HepG2 (cell line): ENCODE data around the gene CHN1. TPM values are rescaled to one million over a fixed set of nuclear protein-coding genes. Genes with fewer than 3 reads are reported as not detected.

Source experiments
- ATAC-seq: fragments of 200-7000 bp; cut with Tn5 transposase; 3 replicates; pipeline ENCODE4 v1.9.1; 2020; ENCODE audit warnings: mild to moderate bottlenecking, moderate library complexity
- BruUV-seq: library from RNA; stranded (reverse); fragments of 400-500 nt; replicated peaks from 2 replicates; lab custom pipeline; 2021; lab: Mats Ljungman, UMichigan
- CTCF ChIA-PET: fragments of 300-600 bp; formaldehyde crosslinking; extraction: SDS; loops from one replicate; lab custom pipeline; 2021; ENCODE audit warnings: low total read pairs, inconsistent platforms, low intra/inter-chr PET ratio; lab: Yijun Ruan, JAX
- POLR2A ChIA-PET: fragments of 350-600 bp; sonication (Branson Sonifier 250); formaldehyde crosslinking; loops from one replicate; lab custom pipeline; 2020; ENCODE audit warnings: antibody characterized with exemption, inconsistent platforms; lab: Yijun Ruan, JAX
- DNase-seq: peaks from one replicate; pipeline ENCODE4 v3.0.0-alpha.2; 2015; ENCODE audit warnings: low spot score
- FAIRE-seq: peaks from 3 replicates; lab custom pipeline; 2011; peaks lifted over from hg19 to GRCh38; lab: Jason Lieb, UNC
- H2AFZ ChIP-seq: one replicate; pipeline ENCODE4 v1.6.1; 2011; ENCODE audit warnings: low read length, inconsistent platforms
- H3K27ac ChIP-seq: fragments of 300-600 bp; 3 replicates; pipeline ENCODE4 v1.8.0; 2011; ENCODE audit warnings: mixed run types, mild to moderate bottlenecking, mixed read lengths, low read length, inconsistent platforms; ENCODE audit not compliant: insufficient read depth; ENCODE audit errors: extremely low read length
- H3K27me3 ChIP-seq, 2 experiments: fragments of 200-600 bp in 1 of 2; 2 replicates in 1 of 2; 3 replicates in 1 of 2; pipeline versions ENCODE4 v1.6.0 to v1.8.0; 2011; ENCODE audit warnings: low read length in 2 of 2, mild to moderate bottlenecking in 2 of 2, moderate library complexity in 2 of 2, inconsistent platforms in 1 of 2; ENCODE audit not compliant: insufficient read depth in 2 of 2, control insufficient read depth in 1 of 2
- H3K36me3 ChIP-seq, 2 experiments: fragments of 200-600 bp in 1 of 2; replicated peaks in 1 of 2; 2 replicates in 1 of 2; 3 replicates in 1 of 2; pipeline versions ENCODE4 v1.5.1 to v1.8.0; 2011; ENCODE audit warnings: low read length in 2 of 2, inconsistent platforms in 1 of 2; ENCODE audit not compliant: insufficient read depth in 2 of 2, control insufficient read depth in 1 of 2
- H3K4me1 ChIP-seq: 2 replicates; pipeline ENCODE4 v1.5.1; 2012; ENCODE audit warnings: low read length, inconsistent platforms; ENCODE audit not compliant: insufficient read depth
- H3K4me2 ChIP-seq: 2 replicates; pipeline ENCODE4 v1.6.0; 2011; ENCODE audit warnings: low read depth, low read length, inconsistent platforms
- H3K4me3 ChIP-seq, 3 experiments: fragments of 200-600 bp in 1 of 3; sonication (generic), shearing (Covaris generic) in 1 of 3; replicated peaks in 1 of 3; 2 replicates each; pipeline ENCODE4 v1.5.1; 2011 to 2016; ENCODE audit warnings: low read length in 3 of 3, inconsistent platforms in 2 of 3, low read depth in 2 of 3, mild to moderate bottlenecking in 2 of 3, control low read depth in 1 of 3, mixed read lengths in 1 of 3; ENCODE audit not compliant: insufficient read depth in 1 of 3
- H3K79me2 ChIP-seq: one replicate; pipeline ENCODE4 v1.6.1; 2011; ENCODE audit warnings: low read length, inconsistent platforms; ENCODE audit not compliant: insufficient read depth
- H3K9ac ChIP-seq: 2 replicates; pipeline ENCODE4 v1.6.0; 2011; ENCODE audit warnings: mild to moderate bottlenecking, low read depth, low read length, inconsistent platforms; ENCODE audit not compliant: insufficient read depth
- H3K9me3 ChIP-seq: 2 replicates; pipeline ENCODE4 v1.5.1; 2012; ENCODE audit warnings: mild to moderate bottlenecking, low read length
- H4K20me1 ChIP-seq: 2 replicates; pipeline ENCODE4 v1.6.0; 2011; ENCODE audit warnings: inconsistent platforms, mild to moderate bottlenecking, low read length, moderate library complexity; ENCODE audit not compliant: insufficient read depth
- ARNT2 ChIP-seq: sonication (generic); formaldehyde crosslinking; IDR thresholded peaks from 2 replicates; pipeline ENCODE4 v1.8.0; 2022; ENCODE audit warnings: mild to moderate bottlenecking, low read depth, missing genetic modification reagents, moderate library complexity
- CHD2 ChIP-seq: IDR thresholded peaks from 2 replicates; pipeline ENCODE4 v1.6.1; 2011; ENCODE audit warnings: low read depth, low read length, improper control_type of control experiment
- FLYWCH1 ChIP-seq: sonication (generic); formaldehyde crosslinking; IDR thresholded peaks from 2 replicates; pipeline ENCODE4 v1.8.1; 2023; ENCODE audit warnings: mild to moderate bottlenecking, missing genetic modification reagents
- FOXA3 ChIP-seq: IDR thresholded peaks from 2 replicates; pipeline ENCODE4 v1.6.1; 2016; ENCODE audit warnings: missing genetic modification reagents, missing compliant biosample characterization
- GABPB1 ChIP-seq: IDR thresholded peaks from 2 replicates; pipeline ENCODE4 v1.6.1; 2016; ENCODE audit warnings: mild to moderate bottlenecking, missing genetic modification reagents, moderate library complexity, missing compliant biosample characterization
- KDM5A ChIP-seq: fragments of 200-600 bp; sonication (generic); IDR thresholded peaks from 2 replicates; pipeline ENCODE4 v1.7.0; 2018; ENCODE audit warnings: antibody characterized with exemption, mild to moderate bottlenecking, low read length, borderline replicate concordance
- MYNN ChIP-seq: sonication (generic); formaldehyde crosslinking; IDR thresholded peaks from 2 replicates; pipeline ENCODE4 v1.4.0; 2020; ENCODE audit warnings: mild to moderate bottlenecking, low read depth, missing genetic modification reagents
- NFATC3 ChIP-seq: sonication (generic); formaldehyde crosslinking; IDR thresholded peaks from 2 replicates; pipeline ENCODE4 v1.5.1; 2020; ENCODE audit warnings: mild to moderate bottlenecking, missing genetic modification reagents
- PLRG1 ChIP-seq: fragments of 450-650 bp; conservative IDR thresholded peaks from 2 replicates; pipeline ENCODE4 v1.6.1; 2016
- SAFB2 ChIP-seq: sonication (generic); formaldehyde crosslinking; IDR thresholded peaks from 2 replicates; pipeline ENCODE4 v1.5.1; 2020; ENCODE audit warnings: missing genetic modification reagents, low read depth, mild to moderate bottlenecking, borderline replicate concordance
- SP1 ChIP-seq, 2 experiments: fragments of 450-650 bp in 1 of 2; sonication (generic) in 1 of 2; formaldehyde crosslinking in 1 of 2; IDR thresholded peaks; 2 replicates each; pipeline versions ENCODE4 v1.4.0 to v1.6.1; 2016 to 2020; ENCODE audit warnings: missing genetic modification reagents in 1 of 2
- TBP ChIP-seq: sonication (generic); formaldehyde crosslinking; IDR thresholded peaks from 2 replicates; pipeline ENCODE4 v1.5.0; 2020; ENCODE audit warnings: missing genetic modification reagents
- YEATS2 ChIP-seq: sonication (generic); formaldehyde crosslinking; IDR thresholded peaks from 2 replicates; pipeline ENCODE4 v1.4.0; 2020; ENCODE audit warnings: missing genetic modification reagents, borderline replicate concordance
- ZMAT3 ChIP-seq: sonication (generic); formaldehyde crosslinking; conservative IDR thresholded peaks from 2 replicates; pipeline ENCODE4 v1.7.0; 2021; ENCODE audit warnings: missing genetic modification reagents
- ZNF296 ChIP-seq: sonication (generic); formaldehyde crosslinking; conservative IDR thresholded peaks from 2 replicates; pipeline ENCODE4 v1.5.0; 2020; ENCODE audit warnings: mild to moderate bottlenecking, missing genetic modification reagents
- ZNF558 ChIP-seq: sonication (generic); formaldehyde crosslinking; IDR thresholded peaks from 2 replicates; pipeline ENCODE4 v1.9.0; 2022; ENCODE audit warnings: mild to moderate bottlenecking, missing genetic modification reagents, borderline replicate concordance
- ZNF737 ChIP-seq: sonication (generic); formaldehyde crosslinking; IDR thresholded peaks from 2 replicates; pipeline ENCODE4 v1.5.0; 2020; ENCODE audit warnings: missing genetic modification reagents, mild to moderate bottlenecking, borderline replicate concordance
- WGBS: methylation state at CpG from one replicate; pipeline ENCODE4 v1.1.6; 2017; ENCODE audit warnings: low lambda C conversion rate; 5-methylcytosine and 5-hydroxymethylcytosine counted together
- in situ Hi-C: cut with HindIII; loops from 2 replicates; pipeline ENCODE4 v1.10.0; 2017; ENCODE audit warnings: low pct_unique_long_range_greater_than_20kb; ENCODE audit not compliant: extremely low pct_ligation_motif_present
- intact Hi-C: fragments of 100-400 bp; cut with micrococcal nuclease; formaldehyde crosslinking; loops from one replicate; pipeline ENCODE4 v1.10.0; 2022; ENCODE audit not compliant: unreplicated experiment
- polyA plus RNA-seq, 8 experiments: library from polyadenylated mRNA; depleted of rRNA in 3 of 8; stranded (reverse) in 7 of 8; unstranded in 1 of 8; fragments of >200 nt; fragmentation: Illumina TruSeq in 4 of 8; extraction: Trizol in 4 of 8; gene quantifications; 2 replicates each; pipeline versions ENCODE4 v1.2.1 to v1.2.3, GENCODE V29; 2011 to 2016; ENCODE audit warnings: low read depth in 4 of 8, missing spikeins in 1 of 8, mixed read lengths in 1 of 8; ENCODE audit not compliant: insufficient read depth in 1 of 8
- total RNA-seq, 5 experiments: library from RNA; depleted of rRNA; stranded (reverse); fragments of >200 nt; fragmentation: Illumina TruSeq; extraction: Trizol; gene quantifications; 2 replicates each; pipeline ENCODE4 v1.2.3, GENCODE V29; 2016; ENCODE audit warnings: low read depth in 1 of 5
- TF ChIP-seq, protein P1 (sequence below): IDR thresholded peaks from 2 replicates; pipeline ENCODE4 v1.6.1; 2012; ENCODE audit warnings: low read depth, low read length, improper control_type of control experiment
- TF ChIP-seq, protein P2 (sequence below): sonication (generic); formaldehyde crosslinking; IDR thresholded peaks from 2 replicates; pipeline ENCODE4 v1.5.0; 2020; ENCODE audit warnings: missing genetic modification reagents
- TF ChIP-seq, protein P3 (sequence below): sonication (generic); formaldehyde crosslinking; IDR thresholded peaks from 2 replicates; pipeline ENCODE4 v1.9.0; 2021; ENCODE audit warnings: missing genetic modification reagents, mild to moderate bottlenecking, borderline replicate concordance

CHN1 gene
- total and polyA plus RNA-seq, 2 of the 13 experiments (the other 11 are each of a cell fraction or from before 2014, with no cell fraction given): 2.8 to 3.5 TPM

DNA sequence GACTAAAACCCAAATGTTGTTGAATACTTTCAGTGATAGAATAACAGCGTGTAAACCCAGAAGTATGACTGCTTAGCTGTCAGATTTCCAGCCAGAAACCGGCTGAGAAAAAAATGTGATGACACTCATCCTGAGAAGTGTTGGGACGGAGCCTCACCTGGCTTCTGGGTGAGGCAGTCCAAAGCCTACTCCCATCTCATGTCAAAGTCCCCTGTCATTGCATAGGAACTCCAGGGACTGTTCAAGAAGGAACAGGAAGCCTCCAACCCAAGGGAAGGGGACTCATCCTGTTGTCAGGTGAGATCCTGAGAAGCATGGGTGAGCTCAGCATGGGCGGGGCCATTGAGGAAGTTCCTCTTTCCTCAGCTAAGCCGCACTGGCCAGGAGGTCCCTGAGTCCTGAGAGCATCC lies 229.6 kb downstream of the CHN1 start:
- ATAC-seq (no peak), FAIRE-seq (no peak), DNase-seq (no peak)
- BruUV-seq: no TSS peak
- Histone ChIP-seq H3K36me3 (no peaks in the 10 kb centered on the region), H3K4me1 (peaks cover 8% of the 10 kb centered on the region), H3K4me2 (no peak overlapping the region), H3K4me3 (no peak overlapping the region), H3K27ac (no peak overlapping the region), H2AFZ (no peak overlapping the region), H3K27me3 (peaks cover 5 to 59% of the 10 kb centered on the region in 2 experiments; a peak in 3 of 5 replicates), H3K79me2 (no peaks in the 10 kb centered on the region), H4K20me1 (no peaks in the 10 kb centered on the region), H3K9ac (no peak overlapping the region), H3K9me3 (no peaks in the 10 kb centered on the region)
- CTCF ChIA-PET: no interaction called here
- POLR2A ChIA-PET: no interaction called here
- intact Hi-C loops: no loop called here
- WGBS: 17% methylated on average over 3 of the region's 5 CpGs
- in situ Hi-C loops: no loop called here
- no peak for TF ChIP-seq TBP (CRISPR knock-in tag)
- TF ChIP-seq NFATC3 (CRISPR knock-in tag): no peak
- TF ChIP-seq ZNF296: no peak
- TF ChIP-seq, protein P1, sequence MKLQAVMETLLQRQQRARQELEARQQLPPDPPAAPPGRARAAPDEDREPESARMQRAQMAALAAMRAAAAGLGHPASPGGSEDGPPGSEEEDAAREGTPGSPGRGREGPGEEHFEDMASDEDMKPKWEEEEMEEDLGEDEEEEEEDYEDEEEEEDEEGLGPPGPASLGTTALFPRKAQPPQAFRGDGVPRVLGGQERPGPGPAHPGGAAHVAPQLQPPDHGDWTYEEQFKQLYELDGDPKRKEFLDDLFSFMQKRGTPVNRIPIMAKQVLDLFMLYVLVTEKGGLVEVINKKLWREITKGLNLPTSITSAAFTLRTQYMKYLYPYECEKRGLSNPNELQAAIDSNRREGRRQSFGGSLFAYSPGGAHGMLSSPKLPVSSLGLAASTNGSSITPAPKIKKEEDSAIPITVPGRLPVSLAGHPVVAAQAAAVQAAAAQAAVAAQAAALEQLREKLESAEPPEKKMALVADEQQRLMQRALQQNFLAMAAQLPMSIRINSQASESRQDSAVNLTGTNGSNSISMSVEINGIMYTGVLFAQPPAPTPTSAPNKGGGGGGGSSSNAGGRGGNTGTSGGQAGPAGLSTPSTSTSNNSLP: no peak
- no peak for TF ChIP-seq SAFB2 (CRISPR knock-in tag)
- TF ChIP-seq SP1 (IDR thresholded peaks at IDR 0.05): no peak
- TF ChIP-seq SP1 (CRISPR knock-in tag; IDR thresholded peaks at IDR 0.05): no peak
- no peak for TF ChIP-seq MYNN
- TF ChIP-seq FOXA3 (CRISPR knock-in tag): no peak
- TF ChIP-seq, protein P2, sequence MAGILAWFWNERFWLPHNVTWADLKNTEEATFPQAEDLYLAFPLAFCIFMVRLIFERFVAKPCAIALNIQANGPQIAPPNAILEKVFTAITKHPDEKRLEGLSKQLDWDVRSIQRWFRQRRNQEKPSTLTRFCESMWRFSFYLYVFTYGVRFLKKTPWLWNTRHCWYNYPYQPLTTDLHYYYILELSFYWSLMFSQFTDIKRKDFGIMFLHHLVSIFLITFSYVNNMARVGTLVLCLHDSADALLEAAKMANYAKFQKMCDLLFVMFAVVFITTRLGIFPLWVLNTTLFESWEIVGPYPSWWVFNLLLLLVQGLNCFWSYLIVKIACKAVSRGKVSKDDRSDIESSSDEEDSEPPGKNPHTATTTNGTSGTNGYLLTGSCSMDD (CRISPR knock-in tag): no peak
- TF ChIP-seq CHD2: no peak
- no peak for TF ChIP-seq PLRG1
- no peak for TF ChIP-seq ZNF737 (CRISPR knock-in tag)
- TF ChIP-seq YEATS2 (CRISPR knock-in tag): no peak
- TF ChIP-seq, protein P3, sequence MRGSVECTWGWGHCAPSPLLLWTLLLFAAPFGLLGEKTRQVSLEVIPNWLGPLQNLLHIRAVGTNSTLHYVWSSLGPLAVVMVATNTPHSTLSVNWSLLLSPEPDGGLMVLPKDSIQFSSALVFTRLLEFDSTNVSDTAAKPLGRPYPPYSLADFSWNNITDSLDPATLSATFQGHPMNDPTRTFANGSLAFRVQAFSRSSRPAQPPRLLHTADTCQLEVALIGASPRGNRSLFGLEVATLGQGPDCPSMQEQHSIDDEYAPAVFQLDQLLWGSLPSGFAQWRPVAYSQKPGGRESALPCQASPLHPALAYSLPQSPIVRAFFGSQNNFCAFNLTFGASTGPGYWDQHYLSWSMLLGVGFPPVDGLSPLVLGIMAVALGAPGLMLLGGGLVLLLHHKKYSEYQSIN (CRISPR knock-in tag): no peak
- TF ChIP-seq ARNT2: no peak
- TF ChIP-seq ZMAT3: no peak
- no peak for TF ChIP-seq KDM5A
- no peak for TF ChIP-seq GABPB1 (CRISPR knock-in tag)
- TF ChIP-seq ZNF558 (CRISPR knock-in tag): no peak
- no peak for TF ChIP-seq FLYWCH1 (CRISPR knock-in tag)
